Keratinocyte (primary cell): Measurements from ENCODE around the gene TM2D3. TPM values are rescaled to one million over a fixed set of nuclear protein-coding genes. Genes with fewer than 3 reads are reported as not detected.

Source experiments
- DNase-seq: peaks from one replicate; pipeline ENCODE4 v3.0.0-alpha.2; 2011; ENCODE audit warnings: low read depth, missing footprints, low spot score
- FAIRE-seq: peaks from 2 replicates; lab custom pipeline; 2011; peaks lifted over from hg19 to GRCh38; lab: Jason Lieb, UNC
- H2AFZ ChIP-seq: 2 replicates; pipeline ENCODE4 v1.6.0; 2012; ENCODE audit warnings: low read length, control low read depth, inconsistent platforms; ENCODE audit not compliant: control insufficient read depth
- H3K27ac ChIP-seq: 2 replicates; pipeline ENCODE4 v1.5.1; 2011; ENCODE audit warnings: low read length; ENCODE audit not compliant: control insufficient read depth, insufficient read depth
- H3K27me3 ChIP-seq: 3 replicates; pipeline ENCODE4 v1.6.0; 2011; ENCODE audit warnings: low read length; ENCODE audit not compliant: control insufficient read depth, insufficient read depth; ENCODE audit errors: extremely low read depth
- H3K36me3 ChIP-seq, 2 experiments: 2 replicates in 1 of 2; 3 replicates in 1 of 2; pipeline ENCODE4 v1.5.1; 2011; ENCODE audit warnings: low read length in 2 of 2, mild to moderate bottlenecking in 1 of 2; ENCODE audit not compliant: control insufficient read depth in 2 of 2, insufficient read depth in 2 of 2; ENCODE audit errors: extremely low read depth in 1 of 2
- H3K4me1 ChIP-seq: 3 replicates; pipeline ENCODE4 v1.5.1; 2011; ENCODE audit warnings: low read length; ENCODE audit not compliant: control insufficient read depth, insufficient read depth; ENCODE audit errors: extremely low read depth
- H3K4me2 ChIP-seq: 3 replicates; pipeline ENCODE4 v1.6.0; 2011; ENCODE audit warnings: low read depth, low read length; ENCODE audit not compliant: control insufficient read depth, insufficient read depth; ENCODE audit errors: extremely low read depth
- H3K4me3 ChIP-seq, 3 experiments: fragments of 200-600 bp in 1 of 3; sonication (generic) in 1 of 3; 2 replicates in 2 of 3; 3 replicates in 1 of 3; pipeline ENCODE4 v1.5.1; 2011 to 2016; ENCODE audit warnings: low read length in 3 of 3, mild to moderate bottlenecking in 3 of 3, control low read depth in 2 of 3, inconsistent platforms in 1 of 3, low read depth in 1 of 3, mixed read lengths in 1 of 3, mixed run types in 1 of 3, moderate library complexity in 1 of 3; ENCODE audit not compliant: control insufficient read depth in 2 of 3, insufficient read depth in 2 of 3; ENCODE audit errors: extremely low read depth in 1 of 3
- H3K79me2 ChIP-seq: 2 replicates; pipeline ENCODE4 v1.6.0; 2012; ENCODE audit warnings: low read length; ENCODE audit not compliant: control insufficient read depth, insufficient read depth
- H3K9ac ChIP-seq: 3 replicates; pipeline ENCODE4 v1.6.0; 2011; ENCODE audit warnings: low read length; ENCODE audit not compliant: control insufficient read depth, insufficient read depth; ENCODE audit errors: extremely low read depth
- H3K9me1 ChIP-seq: 3 replicates; pipeline ENCODE4 v1.6.0; 2011; ENCODE audit warnings: low read length; ENCODE audit not compliant: control insufficient read depth, insufficient read depth; ENCODE audit errors: extremely low read depth
- H3K9me3 ChIP-seq: 2 replicates; pipeline ENCODE4 v1.5.1; 2012; ENCODE audit warnings: low read depth, low read length; ENCODE audit not compliant: control insufficient read depth
- H4K20me1 ChIP-seq: 3 replicates; pipeline ENCODE4 v1.6.0; 2011; ENCODE audit warnings: low read length; ENCODE audit not compliant: control insufficient read depth, insufficient read depth; ENCODE audit errors: extremely low read depth
- CTCF ChIP-seq, 3 experiments: IDR thresholded peaks in 1 of 3; conservative IDR thresholded peaks in 1 of 3; optimal IDR thresholded peaks in 1 of 3; 2 replicates in 2 of 3; 3 replicates in 1 of 3; pipeline versions ENCODE3 to v1.5.1; 2011; ENCODE audit warnings: low read length in 3 of 3, mild to moderate bottlenecking in 3 of 3, moderate library complexity in 2 of 3, control low read depth in 1 of 3, inconsistent platforms in 1 of 3; ENCODE audit not compliant: insufficient read depth in 2 of 3; ENCODE audit errors: extremely low read depth in 1 of 3
- EZH2 ChIP-seq: IDR thresholded peaks from one replicate; pipeline ENCODE4 v1.6.1; 2012; ENCODE audit warnings: inconsistent platforms, mild to moderate bottlenecking, low read length, moderate library complexity
- dilution Hi-C: fragments of 300-500 bp; cut with MboI; formaldehyde crosslinking; loops from one replicate; pipeline ENCODE4 v1.7.0; 2020; ENCODE audit warnings: low sequenced_read_pairs; ENCODE audit not compliant: extremely low pct_ligation_motif_present
- polyA plus RNA-seq, 5 experiments: library from polyadenylated mRNA; depleted of rRNA in 3 of 5; stranded (reverse) in 3 of 5; stranded (forward) in 1 of 5; unstranded in 1 of 5; fragments of >200 nt; gene quantifications; 1 replicate in 1 of 5; 2 replicates in 3 of 5; 3 replicates in 1 of 5; pipeline versions ENCODE4 v1.2.1 to v1.2.3, GENCODE V29; 2011 to 2012; ENCODE audit warnings: missing spikeins in 2 of 5, low read depth in 1 of 5, low replicate concordance in 1 of 5

Gene TM2D3
- polyA plus RNA-seq, 1 donor (not counting 4 experiments of a cell fraction or from before 2014, with no cell fraction given): 56.7 TPM

- dilution Hi-C loops: no loop called here
- H3K9ac ChIP-seq: peak overlapping the region; percentile 5
Measured at GRCh38 chr15:101675796-101676582, 23.8 kb upstream of the TM2D3 start.

GRCh38 chr15:101675015-101675414, 22.8 kb upstream of the TM2D3 start:
- H4K20me1 ChIP-seq: no peaks in the 10 kb centered on the region
- no peaks in the 10 kb centered on the region for H3K27me3 ChIP-seq
- H2AFZ ChIP-seq: peak overlapping the region; percentile 25
- peaks cover 15% of the 10 kb centered on the region for H3K4me1 ChIP-seq
- dilution Hi-C loops: no loop called here
- H3K36me3 ChIP-seq: peaks cover 0 to 7% of the 10 kb centered on the region in 2 experiments
- peak overlapping the region; percentile 49 for H3K4me2 ChIP-seq
- DNase-seq: no peak
- H3K79me2 ChIP-seq: no peaks in the 10 kb centered on the region
- H3K4me3 ChIP-seq: no peak overlapping the region
- peak overlapping the region; percentile 49 for H3K27ac ChIP-seq
- H3K9me1 ChIP-seq: no peaks in the 10 kb centered on the region
- peak overlapping the region; percentile 9 for H3K9ac ChIP-seq
- no peaks in the 10 kb centered on the region for H3K9me3 ChIP-seq
- TF ChIP-seq EZH2 (no peak), CTCF (optimal IDR thresholded peaks at IDR 0.05 in 1 of 3, IDR thresholded peaks at IDR 0.05 in 1 of 3, conservative IDR thresholded peaks at IDR 0.05 in 1 of 3; ENCODE audit: extremely low read depth in 1 of 3, insufficient read depth in 2 of 3, low read length in 3 of 3) (no peak)
- peak; percentile 88 for FAIRE-seq

More at GRCh38 chr15:101675796-101676582, 23.8 kb upstream of the TM2D3 start:
- no peak overlapping the region for H2AFZ ChIP-seq
- H3K4me1 ChIP-seq: peaks cover 15% of the 10 kb centered on the region
- H3K4me3 ChIP-seq: no peak overlapping the region
- H4K20me1 ChIP-seq: no peaks in the 10 kb centered on the region
- peak overlapping the region; percentile 49 for H3K27ac ChIP-seq
- H3K4me2 ChIP-seq: no peak overlapping the region
- H3K9me1 ChIP-seq: no peaks in the 10 kb centered on the region
- no peaks in the 10 kb centered on the region for H3K79me2 ChIP-seq
- peaks cover 0 to 7% of the 10 kb centered on the region in 2 experiments for H3K36me3 ChIP-seq
- FAIRE-seq: peak; percentile 48
- no peaks in the 10 kb centered on the region for H3K9me3 ChIP-seq
- no peaks in the 10 kb centered on the region for H3K27me3 ChIP-seq
- no peak for TF ChIP-seq CTCF (optimal IDR thresholded peaks at IDR 0.05 in 1 of 3, IDR thresholded peaks at IDR 0.05 in 1 of 3, conservative IDR thresholded peaks at IDR 0.05 in 1 of 3; ENCODE audit: extremely low read depth in 1 of 3, insufficient read depth in 2 of 3, low read length in 3 of 3)
- TF ChIP-seq EZH2: no peak
- DNase-seq: no peak
